ENCODE results near the gene PLEKHB1.

- no peak for TF ChIP-seq REST (IDR thresholded peaks at IDR 0.05; ENCODE audit: borderline replicate concordance)
- no peak for TF ChIP-seq CTCF (IDR thresholded peaks at IDR 0.05; ENCODE audit: poor library complexity, severe bottlenecking)
- TF ChIP-seq TAF1 (IDR thresholded peaks at IDR 0.05; ENCODE audit: low read depth) = no peak
- TF ChIP-seq SMC3 (conservative IDR thresholded peaks at IDR 0.05; ENCODE audit: poor library complexity) = no peak
- TF ChIP-seq EP300 (conservative IDR thresholded peaks at IDR 0.05; ENCODE audit: poor library complexity, severe bottlenecking) = no peak
- no peak for TF ChIP-seq EZH2 (IDR thresholded peaks at IDR 0.05; ENCODE audit: borderline replicate concordance, insufficient read depth, low read length, poor library complexity, severe bottlenecking)
- no peak for TF ChIP-seq POLR2AphosphoS5 (IDR thresholded peaks at IDR 0.05)
- TF ChIP-seq RAD21 (conservative IDR thresholded peaks at IDR 0.05) = no peak
Measured at GRCh38 chr11:73662445-73663157, 16.2 kb downstream of the PLEKHB1 start.
